ENCODE data around the gene PANK4. TPM values are rescaled to one million over a fixed set of nuclear protein-coding genes. Genes with fewer than 3 reads are reported as not detected.
"Not testable (repeated sequence)": the region's sequence is repeated elsewhere in the genome, so short reads cannot be mapped to it uniquely, and the experiment has no call there.

Gene PANK4
- total RNA-seq, 1 experiment from 2014 or later, result 32.9 TPM

DNA sequence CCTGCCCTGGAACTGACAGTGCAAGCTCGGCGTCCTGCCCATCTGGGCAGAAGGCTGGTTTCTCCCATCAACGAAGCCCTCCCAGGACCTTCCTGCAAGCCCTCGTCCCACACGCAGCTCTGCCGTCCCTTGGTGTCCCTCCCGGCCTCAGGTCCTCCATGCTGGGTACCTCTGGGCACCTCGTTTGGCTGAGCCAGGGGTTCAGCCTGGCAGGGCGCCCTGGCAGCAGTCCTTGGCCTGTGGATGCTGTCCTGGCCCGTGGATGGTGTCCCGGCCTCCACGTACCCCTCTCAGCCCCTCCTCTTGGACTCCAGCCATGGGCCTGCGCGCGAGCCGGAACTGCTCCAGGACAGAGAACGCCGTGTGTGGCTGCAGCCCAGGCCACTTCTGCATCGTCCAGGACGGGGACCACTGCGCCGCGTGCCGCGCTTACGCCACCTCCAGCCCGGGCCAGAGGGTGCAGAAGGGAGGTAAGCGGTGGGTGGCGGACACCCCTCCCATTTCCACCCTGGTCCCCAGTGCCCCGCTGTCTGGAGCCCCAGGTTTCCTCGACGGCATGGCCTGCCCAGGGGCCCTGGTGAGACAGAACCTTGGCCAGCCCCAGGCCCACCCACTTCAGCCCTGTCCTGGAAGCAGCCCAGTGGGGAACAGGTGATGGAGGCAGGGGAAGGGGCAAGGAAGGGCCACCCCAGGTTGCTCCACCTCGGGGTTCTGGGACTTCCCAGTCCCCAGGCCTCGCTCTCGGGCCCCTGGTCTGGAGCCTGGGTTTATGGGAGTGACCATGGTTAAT lies 33.3 kb upstream of the PANK4 start:
- in situ Hi-C loops (cut with HindIII; ENCODE audit: low sequenced_read_pairs), result no loop called here
- DNase-seq (ENCODE audit: low spot score), result no peak

DNA sequence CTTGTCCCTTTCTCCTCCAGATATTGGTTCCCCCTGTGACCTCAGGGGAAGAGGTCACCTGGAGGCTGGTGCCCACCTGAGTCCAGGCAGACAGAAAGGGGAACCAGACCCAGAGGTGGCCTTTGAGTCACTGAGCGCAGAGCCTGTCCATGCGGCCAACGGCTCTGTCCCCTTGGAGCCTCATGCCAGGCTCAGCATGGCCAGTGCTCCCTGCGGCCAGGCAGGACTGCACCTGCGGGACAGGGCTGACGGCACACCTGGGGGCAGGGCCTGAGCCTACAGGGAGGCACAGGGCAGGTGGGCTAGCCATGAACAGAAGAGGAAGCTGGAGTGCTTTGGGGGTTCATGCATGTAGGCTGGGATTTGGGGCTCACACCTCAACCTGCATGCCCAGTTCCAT lies 32.5 kb upstream of the PANK4 start:
- in situ Hi-C loops (cut with HindIII; ENCODE audit: low sequenced_read_pairs), result no loop called here
- DNase-seq (ENCODE audit: low spot score), result no peak

GRCh38 chr1:2558420-2558819 lies 32.0 kb upstream of the PANK4 start:
- in situ Hi-C loops (cut with HindIII; ENCODE audit: low sequenced_read_pairs), result no loop called here
- DNase-seq (ENCODE audit: low spot score), result no peak

- no peak for DNase-seq (ENCODE audit: low spot score)
- in situ Hi-C loops (cut with HindIII; ENCODE audit: low sequenced_read_pairs), result no loop called here
Observed at GRCh38 chr1:2557482-2558400, 31.3 kb upstream of the PANK4 start.

- DNase-seq (ENCODE audit: low spot score), result no peak
- in situ Hi-C loops (cut with HindIII; ENCODE audit: low sequenced_read_pairs), result no loop called here
Observed at GRCh38 chr1:2556678-2557481, 30.5 kb upstream of the PANK4 start.

- in situ Hi-C loops (cut with HindIII; ENCODE audit: low sequenced_read_pairs), result no loop called here
- no peak for DNase-seq (ENCODE audit: low spot score)
Observed at GRCh38 chr1:2556277-2556677, 29.9 kb upstream of the PANK4 start, which contains the start of gene TNFRSF14. TSS of gene TNFRSF14 (plus strand) at chr1:2556371. CDS start at chr1:2556665, 294 bp downstream.

- in situ Hi-C loops (cut with HindIII; ENCODE audit: low sequenced_read_pairs), result no loop called here
- no peak for DNase-seq (ENCODE audit: low spot score)
Observed at GRCh38 chr1:2555634-2556276, 29.4 kb upstream of the PANK4 start.

- in situ Hi-C loops (cut with HindIII; ENCODE audit: low sequenced_read_pairs), result no loop called here
- no peak for DNase-seq (ENCODE audit: low spot score)
Observed at GRCh38 chr1:2554621-2555387, 28.4 kb upstream of the PANK4 start.

GRCh38 chr1:2553871-2554620 lies 27.6 kb upstream of the PANK4 start:
- in situ Hi-C loops (cut with HindIII; ENCODE audit: low sequenced_read_pairs), result no loop called here
- DNase-seq (ENCODE audit: low spot score), result no peak

GRCh38 chr1:2553076-2553475 lies 26.7 kb upstream of the PANK4 start:
- in situ Hi-C loops (cut with HindIII; ENCODE audit: low sequenced_read_pairs); DNase-seq (ENCODE audit: low spot score): not testable (repeated sequence)

- no peak for DNase-seq (ENCODE audit: low spot score)
- in situ Hi-C loops (cut with HindIII; ENCODE audit: low sequenced_read_pairs), result no loop called here
Observed at GRCh38 chr1:2552189-2552588, 25.8 kb upstream of the PANK4 start.

- DNase-seq (ENCODE audit: low spot score); in situ Hi-C loops (cut with HindIII; ENCODE audit: low sequenced_read_pairs): not testable (repeated sequence)
Observed at GRCh38 chr1:2551544-2551943, 25.1 kb upstream of the PANK4 start.

DNA sequence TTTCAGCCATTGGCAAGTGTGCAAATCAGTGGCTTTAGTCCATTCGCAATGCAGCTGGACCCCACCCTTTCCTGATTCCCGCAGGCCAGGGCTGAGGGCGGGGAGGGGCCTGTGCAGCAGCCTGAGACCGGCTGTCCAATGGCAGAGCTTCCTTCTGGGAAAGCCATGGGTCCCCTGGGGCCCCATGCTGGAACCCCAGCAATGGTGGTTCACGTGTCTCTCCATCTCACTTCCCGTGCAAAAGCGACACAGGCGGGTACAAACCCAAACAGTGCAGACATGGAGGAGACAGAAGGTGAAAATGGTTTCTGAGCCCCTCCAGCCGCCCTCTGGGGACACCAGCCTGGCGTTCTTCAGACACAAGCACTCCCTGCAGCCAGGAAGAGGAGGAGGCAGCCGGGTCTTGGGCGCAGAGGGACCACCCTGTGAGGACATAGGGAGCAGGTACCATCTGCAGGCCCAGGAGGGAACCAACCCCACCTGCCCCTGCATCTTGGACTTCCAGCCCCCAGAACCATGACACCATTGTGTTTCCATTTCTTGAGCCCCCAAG lies 24.0 kb upstream of the PANK4 start:
- in situ Hi-C loops (cut with HindIII; ENCODE audit: low sequenced_read_pairs); DNase-seq (ENCODE audit: low spot score): not testable (repeated sequence)

GRCh38 chr1:2549367-2550029 lies 23.1 kb upstream of the PANK4 start:
- DNase-seq (ENCODE audit: low spot score); in situ Hi-C loops (cut with HindIII; ENCODE audit: low sequenced_read_pairs): not testable (repeated sequence)

DNA sequence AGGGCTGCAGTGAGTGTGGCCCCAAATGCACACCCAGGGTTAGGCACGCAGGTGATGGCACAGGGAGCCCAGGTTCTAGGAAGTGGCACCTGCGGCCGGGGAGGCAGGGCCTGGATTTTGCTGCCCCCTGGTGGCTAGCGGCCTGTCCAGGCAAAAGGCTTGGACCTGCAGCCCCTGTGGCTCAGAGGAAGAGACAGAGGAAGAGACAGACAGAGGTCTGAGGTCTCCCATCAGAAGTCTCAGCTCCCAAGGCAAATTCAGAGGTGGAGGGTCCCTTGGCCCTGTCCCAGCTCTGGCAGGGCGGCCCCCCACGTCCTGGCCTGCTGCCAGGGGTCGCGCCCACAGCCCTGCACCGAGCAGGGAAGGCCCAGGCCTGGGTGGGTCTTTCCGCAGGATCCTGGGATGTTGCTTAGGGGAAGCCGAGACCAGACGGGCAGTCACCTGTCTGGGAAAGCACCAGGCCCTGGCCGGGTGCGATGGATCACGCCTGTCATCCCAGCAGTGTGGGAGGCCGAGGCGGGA lies 21.7 kb upstream of the PANK4 start:
- DNase-seq (ENCODE audit: low spot score), result peak; percentile 87
- in situ Hi-C loops (cut with HindIII; ENCODE audit: low sequenced_read_pairs), result no loop called here

GRCh38 chr1:2547210-2548067 lies 21.0 kb upstream of the PANK4 start:
- in situ Hi-C loops (cut with HindIII; ENCODE audit: low sequenced_read_pairs), result no loop called here

More at GRCh38 chr1:2547210-2548067, 21.0 kb upstream of the PANK4 start:
- DNase-seq (ENCODE audit: low spot score), result no peak
